HUES48 (cell line): ENCODE data around the gene SLC4A4.

Experiments used
- H3K27ac ChIP-seq: one replicate; pipeline ENCODE4 v1.7.0; 2013; ENCODE audit warnings: low read depth, low read length, inconsistent platforms
- H3K27me3 ChIP-seq: 2 replicates; pipeline ENCODE4 v1.6.1; 2013; ENCODE audit warnings: mild to moderate bottlenecking, low read length; ENCODE audit not compliant: control insufficient read depth, insufficient read depth
- H3K36me3 ChIP-seq: 2 replicates; pipeline ENCODE4 v1.6.1; 2013; ENCODE audit warnings: low read length; ENCODE audit not compliant: control insufficient read depth, insufficient read depth
- H3K4me1 ChIP-seq: 2 replicates; pipeline ENCODE4 v1.6.1; 2013; ENCODE audit warnings: mild to moderate bottlenecking, low read length; ENCODE audit not compliant: control insufficient read depth, insufficient read depth
- H3K4me3 ChIP-seq: 2 replicates; pipeline ENCODE4 v1.5.1; 2013; ENCODE audit warnings: mild to moderate bottlenecking, low read depth, low read length
- H3K9ac ChIP-seq: 2 replicates; pipeline ENCODE4 v1.6.1; 2013; ENCODE audit warnings: mild to moderate bottlenecking, low read depth, low read length, moderate library complexity
- H3K9me3 ChIP-seq: 2 replicates; pipeline ENCODE4 v1.6.1; 2013; ENCODE audit warnings: low read length; ENCODE audit not compliant: control insufficient read depth, insufficient read depth

SLC4A4 gene

GRCh38 chr4:71595576-71596108, 256.8 kb downstream of the SLC4A4 start:
- no peak overlapping the region for H3K4me3 ChIP-seq
- H3K27me3 ChIP-seq: no peaks in the 10 kb centered on the region
- no peak overlapping the region for H3K27ac ChIP-seq
- peaks cover 30% of the 10 kb centered on the region for H3K4me1 ChIP-seq
- H3K36me3 ChIP-seq: no peaks in the 10 kb centered on the region
- H3K9me3 ChIP-seq: no peaks in the 10 kb centered on the region
- no peak overlapping the region for H3K9ac ChIP-seq

GRCh38 chr4:71599578-71599977, 260.8 kb downstream of the SLC4A4 start:
- H3K27ac ChIP-seq: no peak overlapping the region
- no peak overlapping the region for H3K4me3 ChIP-seq
- no peak overlapping the region for H3K9ac ChIP-seq
- no peaks in the 10 kb centered on the region for H3K36me3 ChIP-seq
- no peaks in the 10 kb centered on the region for H3K27me3 ChIP-seq
- H3K4me1 ChIP-seq: peaks cover 3% of the 10 kb centered on the region; the same call in 1 of the 2 replicates
- H3K9me3 ChIP-seq: no peaks in the 10 kb centered on the region

GRCh38 chr4:71602289-71602900, 263.6 kb downstream of the SLC4A4 start:
- Histone ChIP-seq H3K4me1 (no peaks in the 10 kb centered on the region), H3K4me3 (no peak overlapping the region), H3K27me3 (no peaks in the 10 kb centered on the region), H3K27ac (no peak overlapping the region), H3K36me3 (no peaks in the 10 kb centered on the region), H3K9ac (no peak overlapping the region), H3K9me3 (0 out of 2 replicates have a peak, but pooled peaks cover 3% of the 10 kb centered on the region)

GRCh38 chr4:71604785-71605184, 266.0 kb downstream of the SLC4A4 start:
- Histone ChIP-seq H3K4me3 (no peak overlapping the region), H3K4me1 (0 out of 2 replicates have a peak, but pooled peaks cover 7% of the 10 kb centered on the region), H3K9ac (no peak overlapping the region), H3K9me3 (0 out of 2 replicates have a peak, but pooled peaks cover 3% of the 10 kb centered on the region), H3K27ac (no peak overlapping the region), H3K36me3 (no peaks in the 10 kb centered on the region), H3K27me3 (no peaks in the 10 kb centered on the region)

- Histone ChIP-seq H3K9ac (no peak overlapping the region), H3K27ac (no peak overlapping the region)
Observed at GRCh38 chr4:71607109-71607508, 268.3 kb downstream of the SLC4A4 start.

GRCh38 chr4:71607780-71608677, 269.2 kb downstream of the SLC4A4 start:
- Histone ChIP-seq H3K4me3 (no peak overlapping the region), H3K36me3 (no peaks in the 10 kb centered on the region), H3K4me1 (peaks cover 13% of the 10 kb centered on the region; the same call in 1 of the 2 replicates), H3K27ac (peak overlapping the region; percentile 32), H3K27me3 (no peaks in the 10 kb centered on the region), H3K9ac (no peak overlapping the region), H3K9me3 (0 out of 2 replicates have a peak, but pooled peaks cover 3% of the 10 kb centered on the region)

More at GRCh38 chr4:71607109-71607508, 268.3 kb downstream of the SLC4A4 start:
- Histone ChIP-seq H3K4me1 (0 out of 2 replicates have a peak, but pooled peaks cover 7% of the 10 kb centered on the region), H3K9me3 (0 out of 2 replicates have a peak, but pooled peaks cover 3% of the 10 kb centered on the region), H3K36me3 (no peaks in the 10 kb centered on the region), H3K27me3 (no peaks in the 10 kb centered on the region), H3K4me3 (no peak overlapping the region)

GRCh38 chr4:71608678-71609071, 269.9 kb downstream of the SLC4A4 start:
- Histone ChIP-seq H3K9ac (no peak overlapping the region), H3K9me3 (0 out of 2 replicates have a peak, but pooled peaks cover 3% of the 10 kb centered on the region), H3K4me1 (peaks cover 13% of the 10 kb centered on the region; the same call in 1 of the 2 replicates), H3K27ac (peak overlapping the region; percentile 32), H3K36me3 (no peaks in the 10 kb centered on the region), H3K27me3 (no peaks in the 10 kb centered on the region), H3K4me3 (no peak overlapping the region)

GRCh38 chr4:71609167-71609566, 270.3 kb downstream of the SLC4A4 start:
- no peak overlapping the region for H3K27ac ChIP-seq
- no peaks in the 10 kb centered on the region for H3K36me3 ChIP-seq
- H3K9me3 ChIP-seq: 0 out of 2 replicates have a peak, but pooled peaks cover 3% of the 10 kb centered on the region

GRCh38 chr4:71609651-71610050, 270.8 kb downstream of the SLC4A4 start:
- Histone ChIP-seq H3K9me3 (0 out of 2 replicates have a peak, but pooled peaks cover 3% of the 10 kb centered on the region), H3K27ac (no peak overlapping the region)

More at GRCh38 chr4:71609167-71609566, 270.3 kb downstream of the SLC4A4 start:
- Histone ChIP-seq H3K4me3 (no peak overlapping the region), H3K27me3 (no peaks in the 10 kb centered on the region), H3K4me1 (peaks cover 13% of the 10 kb centered on the region; the same call in 1 of the 2 replicates), H3K9ac (no peak overlapping the region)

GRCh38 chr4:71614621-71615020, 275.8 kb downstream of the SLC4A4 start:
- H3K9me3 ChIP-seq: no peaks in the 10 kb centered on the region
- no peak overlapping the region for H3K27ac ChIP-seq
- no peak overlapping the region for H3K9ac ChIP-seq
- no peaks in the 10 kb centered on the region for H3K27me3 ChIP-seq
- H3K4me3 ChIP-seq: no peak overlapping the region
- peaks cover 6% of the 10 kb centered on the region; the same call in 1 of the 2 replicates for H3K4me1 ChIP-seq
- no peaks in the 10 kb centered on the region for H3K36me3 ChIP-seq

More at GRCh38 chr4:71609651-71610050, 270.8 kb downstream of the SLC4A4 start:
- Histone ChIP-seq H3K36me3 (no peaks in the 10 kb centered on the region), H3K4me1 (peaks cover 13% of the 10 kb centered on the region; the same call in 1 of the 2 replicates), H3K4me3 (no peak overlapping the region), H3K27me3 (no peaks in the 10 kb centered on the region), H3K9ac (no peak overlapping the region)
